SK-N-SH (cell line): ENCODE results near the gene SLC17A9. TPM values are rescaled to one million over a fixed set of nuclear protein-coding genes. Genes with fewer than 3 reads are reported as not detected.

Experiments used
- CTCF ChIA-PET: fragments of 300-600, 350-600 bp; formaldehyde crosslinking; extraction: SDS; loops from one replicate; lab custom pipeline; 2021; lab: Yijun Ruan, JAX
- POLR2A ChIA-PET: fragments of 350-600 bp; sonication (Branson Sonifier 250); formaldehyde crosslinking; extraction: SDS; loops from one replicate; lab custom pipeline; 2020; ENCODE audit warnings: antibody characterized with exemption, inconsistent platforms; lab: Yijun Ruan, JAX
- DNase-seq: peaks from one replicate; pipeline ENCODE4 v3.0.0; 2012
- H2AFZ ChIP-seq: fragments of 200-600 bp; sonication (generic); 2 replicates; pipeline ENCODE4 v1.8.1; 2016; ENCODE audit warnings: antibody characterized with exemption, mild to moderate bottlenecking, low read depth
- H3F3A ChIP-seq: fragments of 200-600 bp; sonication (generic); replicated peaks from 2 replicates; pipeline ENCODE3; 2016; ENCODE audit warnings: antibody characterized with exemption, mild to moderate bottlenecking; ENCODE audit not compliant: insufficient read depth
- H3K27ac ChIP-seq, 2 experiments: fragments of 200-500 bp in 1 of 2; fragments of 200-600 bp in 1 of 2; sonication (Bioruptor generic) in 1 of 2; sonication (generic), shearing (Covaris generic) in 1 of 2; 2 replicates each; pipeline versions ENCODE4 v1.5.1 to v1.6.1; 2014 to 2016; ENCODE audit warnings: low read depth in 2 of 2, inconsistent platforms in 1 of 2, low read length in 1 of 2, mild to moderate bottlenecking in 1 of 2, mixed read lengths in 1 of 2
- H3K27me3 ChIP-seq: fragments of 200-600 bp; sonication (generic), shearing (Covaris generic); 2 replicates; pipeline ENCODE4 v1.6.1; 2016; ENCODE audit warnings: mixed run types; ENCODE audit not compliant: insufficient read depth
- H3K36me3 ChIP-seq, 2 experiments: fragments of 200-500 bp in 1 of 2; fragments of 200-600 bp in 1 of 2; sonication (Bioruptor generic) in 1 of 2; sonication (generic) in 1 of 2; replicated peaks in 1 of 2; 2 replicates each; pipeline versions ENCODE3 to v1.5.1; 2014 to 2016; ENCODE audit warnings: low read length in 1 of 2, mild to moderate bottlenecking in 1 of 2; ENCODE audit not compliant: insufficient read depth in 2 of 2, control insufficient read depth in 1 of 2
- H3K4me1 ChIP-seq, 2 experiments: fragments of 200-500 bp in 1 of 2; fragments of 200-600 bp in 1 of 2; sonication (Bioruptor generic) in 1 of 2; sonication (generic), shearing (Covaris generic) in 1 of 2; 2 replicates each; pipeline versions ENCODE4 v1.5.1 to v1.6.1; 2014 to 2016; ENCODE audit warnings: low read depth in 1 of 2, low read length in 1 of 2, mixed run types in 1 of 2; ENCODE audit not compliant: insufficient read depth in 2 of 2, control insufficient read depth in 1 of 2
- H3K4me2 ChIP-seq: fragments of 200-600 bp; sonication (generic), shearing (Covaris generic); 2 replicates; pipeline ENCODE4 v1.6.1; 2017; ENCODE audit warnings: mixed run types
- H3K4me3 ChIP-seq, 2 experiments: fragments of 200-500 bp in 1 of 2; fragments of 200-600 bp in 1 of 2; sonication (Bioruptor generic) in 1 of 2; sonication (generic), shearing (Covaris generic) in 1 of 2; 2 replicates each; pipeline versions ENCODE4 v1.5.1 to v1.8.1; 2014 to 2016; ENCODE audit warnings: low read depth in 2 of 2, inconsistent platforms in 1 of 2, low read length in 1 of 2, mild to moderate bottlenecking in 1 of 2, mixed read lengths in 1 of 2, moderate library complexity in 1 of 2
- H3K79me2 ChIP-seq: fragments of 200-600 bp; sonication (generic); 2 replicates; pipeline ENCODE4 v1.8.1; 2017; ENCODE audit warnings: mild to moderate bottlenecking; ENCODE audit not compliant: insufficient read depth
- H3K9ac ChIP-seq: fragments of 200-600 bp; sonication (generic); 2 replicates; pipeline ENCODE4 v1.6.1; 2017; ENCODE audit warnings: mixed run types
- H3K9me2 ChIP-seq: fragments of 200-600 bp; sonication (generic); 2 replicates; pipeline ENCODE4 v1.6.1; 2017; ENCODE audit warnings: mixed run types
- H3K9me3 ChIP-seq: fragments of 200-600 bp; sonication (generic); 2 replicates; pipeline ENCODE4 v1.6.1; 2017; ENCODE audit warnings: mixed run types, mild to moderate bottlenecking, moderate library complexity
- H4K20me1 ChIP-seq: fragments of 200-600 bp; sonication (generic); 2 replicates; pipeline ENCODE4 v1.6.1; 2017; ENCODE audit warnings: mild to moderate bottlenecking, mixed run types; ENCODE audit not compliant: insufficient read depth
- CHD2 ChIP-seq: fragments of 150-350 bp; IDR thresholded peaks from 2 replicates; pipeline ENCODE4 v1.6.1; 2018; ENCODE audit warnings: low read length; ENCODE audit not compliant: partially characterized antibody
- CTCF ChIP-seq: fragments of 200-600 bp; sonication (generic); IDR thresholded peaks from 2 replicates; pipeline ENCODE4 v1.6.1; 2017; ENCODE audit warnings: antibody characterized with exemption, mild to moderate bottlenecking, moderate library complexity
- EP300 ChIP-seq, 2 experiments: IDR thresholded peaks; 2 replicates each; pipeline versions ENCODE4 v1.4.0 to v1.6.1; 2012; ENCODE audit warnings: borderline replicate concordance in 1 of 2, low read depth in 1 of 2, low read length in 1 of 2
- FOXJ3 ChIP-seq: sonication (generic); formaldehyde crosslinking; IDR thresholded peaks from 2 replicates; pipeline ENCODE4 v1.5.1; 2020; ENCODE audit warnings: mild to moderate bottlenecking, missing genetic modification reagents
- FOXM1 ChIP-seq: IDR thresholded peaks from 2 replicates; pipeline ENCODE4 v1.4.0; 2012; ENCODE audit warnings: low read depth, mild to moderate bottlenecking
- GABPA ChIP-seq: IDR thresholded peaks from 2 replicates; pipeline ENCODE4 v1.4.0; 2012; ENCODE audit warnings: low read depth, mild to moderate bottlenecking
- IRF3 ChIP-seq: fragments of 150-350 bp; IDR thresholded peaks from 2 replicates; pipeline ENCODE4 v1.6.1; 2016; ENCODE audit warnings: mild to moderate bottlenecking, low read depth, low read length
- JUND ChIP-seq: IDR thresholded peaks from 2 replicates; pipeline ENCODE4 v1.4.0; 2012
- MAX ChIP-seq: IDR thresholded peaks from 2 replicates; pipeline ENCODE4 v1.4.0; 2012; ENCODE audit warnings: low read depth
- NRF1 ChIP-seq: IDR thresholded peaks from 2 replicates; pipeline ENCODE4 v1.6.1; 2012; ENCODE audit warnings: low read depth, mild to moderate bottlenecking, low read length
- RCOR1 ChIP-seq: fragments of 150-350 bp; IDR thresholded peaks from 2 replicates; pipeline ENCODE4 v1.6.1; 2017; ENCODE audit warnings: antibody characterized with exemption, low read length
- RFX5 ChIP-seq: IDR thresholded peaks from 2 replicates; pipeline ENCODE4 v1.6.1; 2012; ENCODE audit warnings: mild to moderate bottlenecking, improper control_type of control experiment, low read length
- TAF1 ChIP-seq: IDR thresholded peaks from 2 replicates; pipeline ENCODE4 v1.6.1; 2012; ENCODE audit warnings: low read depth, mild to moderate bottlenecking, low read length, moderate library complexity, borderline replicate concordance
- USF1 ChIP-seq: IDR thresholded peaks from 2 replicates; pipeline ENCODE4 v1.4.0; 2012; ENCODE audit warnings: low read depth, borderline replicate concordance
- YY1 ChIP-seq: IDR thresholded peaks from 2 replicates; pipeline ENCODE4 v1.4.0; 2012; ENCODE audit warnings: low read depth, mild to moderate bottlenecking
- WGBS: methylation state at CpG from one replicate; pipeline ENCODE4 v1.1.6; 2017; ENCODE audit warnings: low lambda C conversion rate; 5-methylcytosine and 5-hydroxymethylcytosine counted together
- polyA plus RNA-seq, 3 experiments: library from polyadenylated mRNA; depleted of rRNA; stranded (reverse); fragments of >200 nt; gene quantifications; 2 replicates each; pipeline ENCODE4 v1.2.3, GENCODE V29; 2012

The SLC17A9 gene
- polyA plus RNA-seq, 1 of the 3 experiments (the other 2 are of a cell fraction), result not detected

- Histone ChIP-seq H3K79me2 (no peaks in the 10 kb centered on the region), H2AFZ (no peak overlapping the region), H3K4me1 (peaks cover 0 to 6% of the 10 kb centered on the region in 2 experiments; a peak in 1 of 4 replicates), H3K9me3 (no peaks in the 10 kb centered on the region), H3K9ac (no peak overlapping the region), H3K4me3 (no peak overlapping the region), H4K20me1 (no peaks in the 10 kb centered on the region), H3K27ac (no peak overlapping the region), H3K9me2 (no peaks in the 10 kb centered on the region), H3F3A (no peaks in the 10 kb centered on the region), H3K36me3 (no peaks in the 10 kb centered on the region), H3K27me3 (peaks cover 46% of the 10 kb centered on the region), H3K4me2 (no peak overlapping the region)
- TF ChIP-seq JUND, result no peak
- TF ChIP-seq RFX5, result no peak
- TF ChIP-seq GABPA, result no peak
- TF ChIP-seq YY1, result no peak
- TF ChIP-seq CTCF, result no peak
- TF ChIP-seq MAX, result no peak
- no peak for TF ChIP-seq IRF3
- TF ChIP-seq FOXJ3, result no peak
- no peak for TF ChIP-seq FOXM1
- no peak for TF ChIP-seq NRF1
- TF ChIP-seq EP300 (IDR thresholded peaks at IDR 0.05; ENCODE audit: borderline replicate concordance in 1 of 2, low read depth in 1 of 2, low read length in 1 of 2), result no peak
- no peak for TF ChIP-seq USF1
- no peak for TF ChIP-seq CHD2
- no peak for TF ChIP-seq RCOR1
- no peak for TF ChIP-seq TAF1
- POLR2A ChIA-PET, result no interaction called here
- 8% methylated on average over 17 of the region's 28 CpGs for WGBS
- peak; percentile 73 for DNase-seq
- CTCF ChIA-PET, result interaction anchor here (1.4 to 3.4 kb wide), 3 partner anchors 9 to 158 kb away, joined by 3 to 24 read pairs (median 5); no protein-coding TSS in a partner anchor
Measured at GRCh38 chr20:62980970-62981369, 28.5 kb downstream of the SLC17A9 start.
